A549 (cell line): ENCODE results near the gene TYRP1.

Source experiments
- BCL3 ChIP-seq: fragments of >200 bp; sonication (Bioruptor Twin); formaldehyde crosslinking; IDR thresholded peaks from 3 replicates; pipeline ENCODE4 v1.6.1; 2016
- BHLHE40 ChIP-seq: IDR thresholded peaks from 2 replicates; pipeline ENCODE4 v1.6.1; 2012; ENCODE audit warnings: low read depth, low read length, inconsistent platforms
- CBX8 ChIP-seq: fragments of 200-600 bp; sonication (generic); IDR thresholded peaks from 2 replicates; pipeline ENCODE4 v1.6.1; 2016
- CTCF ChIP-seq: fragments of >200 bp; sonication (Bioruptor Twin); formaldehyde crosslinking; IDR thresholded peaks from 3 replicates; pipeline ENCODE4 v1.5.1; 2016
- KDM1A ChIP-seq: fragments of 200-600 bp; sonication (generic); IDR thresholded peaks from 2 replicates; pipeline ENCODE4 v1.6.1; 2016; ENCODE audit warnings: low read depth, mild to moderate bottlenecking
- PHF8 ChIP-seq: fragments of 200-600 bp; sonication (generic); IDR thresholded peaks from 2 replicates; pipeline ENCODE4 v1.6.1; 2016; ENCODE audit warnings: low read depth, mild to moderate bottlenecking, antibody characterized with exemption, moderate library complexity, borderline replicate concordance
- POLR2A ChIP-seq: IDR thresholded peaks from 2 replicates; pipeline ENCODE4 v1.6.1; 2012; ENCODE audit warnings: mild to moderate bottlenecking, low read length
- POLR2AphosphoS2 ChIP-seq: conservative IDR thresholded peaks from 2 replicates; pipeline ENCODE4 v1.6.1; 2012; ENCODE audit warnings: low read length, improper control_type of control experiment, inconsistent platforms
- RARB ChIP-seq: fragments of 250-450 bp; sonication (Bioruptor Pico); IDR thresholded peaks from 2 replicates; pipeline ENCODE4 v1.8.0; 2021; ENCODE audit warnings: mild to moderate bottlenecking, moderate library complexity
- RCOR1 ChIP-seq: fragments of 150-350 bp; IDR thresholded peaks from 2 replicates; pipeline ENCODE4 v1.6.1; 2014; ENCODE audit warnings: antibody characterized with exemption, low read length, low read depth
- SMC3 ChIP-seq: fragments of >200 bp; sonication (Bioruptor Twin); formaldehyde crosslinking; IDR thresholded peaks from 3 replicates; pipeline ENCODE4 v1.6.1; 2018; ENCODE audit warnings: inconsistent platforms
- TP53 ChIP-seq: fragments of 250-450 bp; sonication (Bioruptor Pico); IDR thresholded peaks from 2 replicates; pipeline ENCODE4 v1.5.0; 2021; ENCODE audit warnings: mild to moderate bottlenecking, moderate library complexity
- ZNF302 ChIP-seq: fragments of 250-450 bp; sonication (Bioruptor Pico); IDR thresholded peaks from 2 replicates; pipeline ENCODE4 v1.9.0; 2021; ENCODE audit warnings: inconsistent platforms, mild to moderate bottlenecking, moderate library complexity

GRCh38 chr9:12739014-12739652 lies 45.9 kb downstream of the TYRP1 start:
- no peak for TF ChIP-seq POLR2AphosphoS2
- TF ChIP-seq CBX8 = no peak
- no peak for TF ChIP-seq RARB
- TF ChIP-seq POLR2A = no peak
- no peak for TF ChIP-seq ZNF302 (CRISPR knock-in tag)
- TF ChIP-seq CTCF = no peak
- TF ChIP-seq RCOR1 = no peak
- no peak for TF ChIP-seq TP53
- TF ChIP-seq PHF8 = no peak
- no peak for TF ChIP-seq SMC3
- TF ChIP-seq BHLHE40 = no peak
- no peak for TF ChIP-seq BCL3
- TF ChIP-seq KDM1A = no peak
